IPS DF 4.7 (cell line): ENCODE measurements around the gene GLIS1.

Experiments used
- DNase-seq: peaks from one replicate; pipeline ENCODE4 v3.0.0-alpha.2; 2013; ENCODE audit warnings: low spot score; ENCODE audit errors: extremely low read depth

Gene GLIS1

GRCh38 chr1:53535226-53535625 lies 203.7 kb downstream of the GLIS1 start:
- DNase-seq: no peak

- DNase-seq: no peak
These were observed 206.1 kb downstream of the GLIS1 start for GRCh38 chr1:53532912-53533311.

GRCh38 chr1:53532377-53532776 lies 206.6 kb downstream of the GLIS1 start:
- DNase-seq: no peak

GRCh38 chr1:53530550-53530949 lies 208.4 kb downstream of the GLIS1 start:
- no peak for DNase-seq

- DNase-seq: no peak
These were observed 209.4 kb downstream of the GLIS1 start for GRCh38 chr1:53529555-53529954.

- no peak for DNase-seq
These were observed 211.6 kb downstream of the GLIS1 start for GRCh38 chr1:53527368-53527767.

- DNase-seq: no peak
These were observed 212.4 kb downstream of the GLIS1 start for GRCh38 chr1:53526451-53527101.

GRCh38 chr1:53525595-53525994 lies 213.4 kb downstream of the GLIS1 start:
- no peak for DNase-seq

- no peak for DNase-seq
These were observed 214.3 kb downstream of the GLIS1 start for GRCh38 chr1:53524428-53525375.

- DNase-seq: no peak
These were observed 216.9 kb downstream of the GLIS1 start for GRCh38 chr1:53521924-53522552.

- DNase-seq: no peak
These were observed 218.5 kb downstream of the GLIS1 start for GRCh38 chr1:53520481-53520880.

- DNase-seq: no peak
These were observed 219.5 kb downstream of the GLIS1 start for GRCh38 chr1:53519421-53519820.

GRCh38 chr1:53518775-53519174 lies 220.2 kb downstream of the GLIS1 start:
- no peak for DNase-seq

- no peak for DNase-seq
These were observed 221.1 kb downstream of the GLIS1 start for GRCh38 chr1:53517821-53518352.

- no peak for DNase-seq
These were observed 221.9 kb downstream of the GLIS1 start for GRCh38 chr1:53517109-53517508.

GRCh38 chr1:53516181-53516580 lies 222.8 kb downstream of the GLIS1 start:
- no peak for DNase-seq

- no peak for DNase-seq
These were observed 224.5 kb downstream of the GLIS1 start for GRCh38 chr1:53514436-53514835.

GRCh38 chr1:53513846-53514245 lies 225.1 kb downstream of the GLIS1 start:
- no peak for DNase-seq

GRCh38 chr1:53512807-53513755 lies 225.9 kb downstream of the GLIS1 start:
- DNase-seq: no peak

GRCh38 chr1:53511933-53512806 lies 226.8 kb downstream of the GLIS1 start:
- DNase-seq: no peak
